Right kidney (tissue), 1 donor: ENCODE measurements around the gene SEC14L5.
A peak's percentile ranks its signal among the peaks of the same experiment; 100 is the strongest.

Experiments used
- DNase-seq: peaks from one replicate; pipeline ENCODE4 v3.0.0-alpha.2; 2016

The SEC14L5 gene

GRCh38 chr16:5016967-5017677, 59.0 kb downstream of the SEC14L5 start:
- DNase-seq, result no peak

DNA sequence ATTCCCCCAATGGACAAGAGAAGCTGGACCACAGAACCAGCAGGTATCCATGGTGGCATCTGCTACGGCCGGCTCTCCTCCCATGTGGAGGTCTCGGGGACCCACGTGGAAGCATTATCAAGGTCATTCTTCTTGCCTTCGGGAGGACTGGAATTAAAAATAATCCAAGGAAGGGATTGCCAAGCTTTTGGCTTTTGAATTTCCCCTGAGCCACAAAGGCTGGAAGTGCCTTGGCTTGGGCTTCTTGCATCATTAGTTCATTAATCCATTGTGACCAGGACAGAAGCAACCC, 59.5 kb downstream of the SEC14L5 start:
- DNase-seq, result no peak

DNA sequence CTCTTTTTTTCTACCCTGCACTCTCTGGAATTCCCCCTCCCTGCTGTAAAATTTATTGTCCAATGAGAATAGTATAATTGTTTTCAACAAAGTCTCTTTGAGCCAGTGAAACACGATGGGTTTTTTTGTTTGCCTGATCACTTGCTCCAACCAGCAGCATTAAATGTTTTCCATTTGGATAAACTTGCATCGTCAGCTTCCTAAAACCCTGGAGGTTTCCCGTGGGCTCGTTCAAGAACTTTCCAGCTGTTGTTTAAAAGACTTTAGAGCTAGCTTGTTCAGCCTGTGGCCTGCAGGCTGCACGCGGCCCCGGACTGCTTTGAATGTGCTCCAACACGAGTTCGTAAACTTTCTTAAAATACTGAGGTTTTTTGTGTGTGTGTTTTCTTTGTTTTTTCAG, 60.7 kb downstream of the SEC14L5 start:
- DNase-seq, result no peak

GRCh38 chr16:5019775-5020174, 61.6 kb downstream of the SEC14L5 start:
- DNase-seq, result no peak

- DNase-seq, result no peak
Observed at GRCh38 chr16:5020551-5020950, 62.4 kb downstream of the SEC14L5 start.

DNA sequence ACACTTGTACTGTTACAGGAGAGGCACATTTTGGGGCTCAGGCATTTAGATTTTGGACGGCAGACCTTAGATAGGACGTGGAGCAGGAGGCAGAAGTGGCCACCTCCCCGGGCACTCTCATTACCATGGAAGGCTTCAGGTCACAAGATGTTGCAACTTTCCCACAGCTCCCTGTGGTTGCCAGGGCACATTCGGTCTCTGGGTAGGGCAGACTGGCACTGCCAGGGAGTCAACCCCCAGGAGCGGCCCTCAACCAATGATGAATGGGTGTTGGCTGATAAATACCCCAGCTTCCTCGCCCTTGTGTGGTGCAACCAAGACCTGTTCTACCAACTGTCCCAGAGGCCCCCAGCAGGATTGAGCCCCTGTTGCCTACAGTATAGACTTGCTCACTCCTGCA, 64.4 kb downstream of the SEC14L5 start:
- no peak for DNase-seq

- DNase-seq, result no peak
Observed at GRCh38 chr16:5024632-5025031, 66.5 kb downstream of the SEC14L5 start.

GRCh38 chr16:5025171-5025632, 67.1 kb downstream of the SEC14L5 start:
- DNase-seq, result no peak

GRCh38 chr16:5026664-5027063, 68.5 kb downstream of the SEC14L5 start:
- DNase-seq, result no peak

DNA sequence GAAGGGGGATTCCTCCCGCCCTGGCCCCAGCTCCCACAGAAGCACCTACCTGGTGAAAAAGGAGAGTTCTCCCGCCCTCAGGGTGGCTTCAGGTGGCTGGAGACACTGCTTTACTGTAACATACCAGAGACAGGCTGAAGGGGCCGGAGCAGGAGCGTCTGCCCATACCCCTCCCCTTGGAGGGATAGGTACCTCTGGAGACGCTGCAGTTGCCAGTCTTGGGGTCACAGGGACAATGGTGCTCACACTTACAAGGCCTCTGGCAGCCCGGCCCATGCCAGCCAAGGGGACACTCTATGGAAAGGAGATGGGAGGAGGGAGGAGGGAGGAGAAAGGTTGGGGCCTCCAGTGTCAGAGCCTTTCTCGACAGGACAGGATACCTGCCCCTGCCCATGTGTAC, 69.0 kb downstream of the SEC14L5 start:
- no peak for DNase-seq

DNA sequence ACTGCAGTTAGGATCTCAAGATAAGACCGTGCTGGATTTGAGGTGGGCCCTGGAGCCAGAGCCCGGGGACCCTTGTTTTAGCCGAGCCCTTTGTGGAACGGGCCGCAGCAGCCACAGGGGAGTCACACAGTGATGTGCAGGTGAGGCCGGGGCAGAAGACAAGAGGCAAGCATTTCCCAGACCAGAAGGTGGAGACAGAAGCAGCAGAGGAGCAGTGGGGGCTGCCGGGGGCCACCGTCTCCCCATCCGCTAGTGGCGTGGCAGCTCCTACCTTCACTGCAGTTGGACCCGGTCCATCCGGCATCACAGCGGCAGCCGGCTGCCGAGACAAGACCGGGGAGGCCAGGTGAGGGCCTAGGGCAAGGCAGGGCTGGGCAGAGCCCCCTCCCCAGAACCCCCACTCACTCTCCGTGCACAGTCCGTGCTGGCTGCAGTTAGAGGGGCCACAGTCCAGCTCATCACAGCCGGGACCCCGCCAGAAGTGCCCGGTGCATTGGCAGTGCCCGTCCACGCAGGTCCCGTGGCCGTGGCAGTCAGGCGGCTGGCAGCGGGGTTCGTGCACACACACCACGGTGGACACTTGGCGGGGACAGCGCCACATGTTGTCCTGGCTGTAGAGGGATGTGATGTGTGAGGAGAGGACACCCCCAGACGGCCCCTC, 69.6 kb downstream of the SEC14L5 start:
- no peak for DNase-seq

DNA sequence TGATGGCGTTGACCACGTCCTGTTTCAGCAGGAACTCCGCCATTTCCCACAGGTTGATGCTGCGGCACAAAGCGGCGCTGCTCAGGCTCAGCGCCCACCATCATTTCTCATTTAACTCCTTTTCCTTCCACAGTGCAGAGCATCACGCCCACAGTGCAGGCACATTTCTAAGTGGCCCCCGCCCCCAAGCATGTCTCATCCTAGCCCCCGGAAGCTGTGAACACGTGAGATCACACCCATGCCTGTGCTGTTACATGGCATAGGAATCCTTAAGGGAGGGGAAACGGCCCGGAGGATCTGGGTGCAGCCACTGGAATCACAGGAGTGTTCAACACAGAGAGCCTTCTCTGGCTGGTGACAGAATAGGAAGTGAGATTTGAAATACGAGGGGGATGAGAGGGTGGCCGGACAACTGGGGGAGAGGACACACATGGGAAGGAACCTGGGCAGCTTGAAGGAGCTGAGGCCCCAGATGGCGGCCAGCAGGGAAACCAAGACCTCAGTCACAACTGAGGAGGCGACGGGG, 70.9 kb downstream of the SEC14L5 start:
- no peak for DNase-seq

- DNase-seq, result no peak
Observed at GRCh38 chr16:5030251-5030870, 72.2 kb downstream of the SEC14L5 start.

GRCh38 chr16:5031601-5032000, 73.5 kb downstream of the SEC14L5 start:
- no peak for DNase-seq

- DNase-seq, result no peak
Observed at GRCh38 chr16:5032748-5033167, 74.6 kb downstream of the SEC14L5 start.

- DNase-seq, result peak; percentile 89
Observed at GRCh38 chr16:5033256-5034166, 75.4 kb downstream of the SEC14L5 start, which contains the start of gene NAGPA. Gene NAGPA (minus strand): TSS chr16:5033935. CDS start chr16:5033914, 21 bp downstream.

DNA sequence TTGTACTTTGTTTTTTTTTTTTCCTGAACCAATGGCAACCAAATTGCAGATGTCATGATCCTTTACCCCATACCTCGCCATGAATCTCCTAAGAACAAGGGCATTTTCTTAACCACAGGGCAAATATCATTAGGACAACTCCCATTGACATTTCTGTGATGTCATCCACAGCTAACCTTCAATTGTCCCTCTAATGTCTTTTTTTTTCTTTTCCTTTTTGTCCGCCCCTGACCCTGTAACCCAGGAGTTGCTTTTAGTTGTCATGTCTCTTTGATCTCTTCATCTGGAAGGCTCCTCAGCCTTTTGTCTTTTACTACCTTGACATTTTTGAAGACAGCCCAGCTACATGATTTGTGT, 76.0 kb downstream of the SEC14L5 start:
- no peak for DNase-seq

DNA sequence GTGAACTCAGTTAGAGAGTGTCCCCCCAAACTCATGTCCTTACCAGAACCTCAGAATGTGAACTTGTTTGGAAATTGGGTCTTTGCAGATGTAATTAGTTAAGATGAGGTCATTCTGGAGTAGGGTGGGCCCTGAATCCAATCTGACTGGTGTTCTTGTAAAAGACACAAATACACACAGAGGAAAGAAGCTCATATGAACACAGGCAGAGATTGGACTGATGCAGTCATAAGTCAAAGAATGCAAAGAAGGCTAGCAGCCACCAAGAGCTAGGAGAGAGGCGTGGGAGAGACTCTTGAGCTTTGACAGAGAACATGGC, 77.7 kb downstream of the SEC14L5 start:
- DNase-seq, result no peak

DNA sequence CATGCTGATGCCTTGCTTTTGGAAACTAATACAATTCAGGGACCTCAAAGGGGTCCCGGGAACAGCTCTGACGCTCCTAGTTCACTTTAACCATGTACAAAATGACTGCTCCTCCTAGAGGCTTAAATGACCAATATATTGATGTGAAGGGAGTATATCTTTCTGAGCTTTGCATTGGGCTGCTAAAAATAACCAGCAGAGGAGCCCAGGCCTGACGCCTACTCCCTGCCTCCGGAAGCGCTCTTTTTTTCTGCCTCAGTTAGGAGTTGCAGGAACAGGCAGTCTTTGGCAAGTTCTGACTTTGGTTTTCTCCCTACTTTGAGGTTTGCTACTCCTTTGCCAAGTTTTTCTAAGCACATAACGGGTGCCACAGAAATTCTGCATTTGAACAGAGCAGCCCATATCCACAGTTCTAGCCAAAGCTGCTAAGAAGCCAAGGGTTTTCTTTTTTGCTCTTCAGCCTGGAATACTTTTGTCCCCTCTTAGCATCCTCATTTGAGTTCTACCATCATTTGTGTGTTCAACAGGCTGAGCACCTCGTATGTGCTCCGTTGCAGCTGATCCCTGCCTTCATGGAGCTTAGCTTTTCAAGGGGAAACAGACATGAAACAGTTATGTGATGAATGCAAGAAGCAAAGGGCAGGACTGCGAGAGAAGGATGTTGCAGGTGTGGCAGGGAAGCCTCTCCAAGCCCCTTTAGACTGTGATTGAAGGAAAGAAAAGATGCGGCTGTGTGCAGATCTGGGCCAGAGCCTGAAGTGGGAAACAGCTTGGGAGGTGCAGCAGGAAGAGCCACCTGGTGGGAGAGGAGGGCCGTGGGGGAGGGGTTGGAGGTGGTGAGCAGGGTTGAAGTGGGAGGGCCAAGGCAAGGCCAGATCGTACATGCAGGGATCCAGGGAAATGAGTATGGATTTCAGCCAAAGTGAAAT, 78.4 kb downstream of the SEC14L5 start:
- DNase-seq, result no peak

DNA sequence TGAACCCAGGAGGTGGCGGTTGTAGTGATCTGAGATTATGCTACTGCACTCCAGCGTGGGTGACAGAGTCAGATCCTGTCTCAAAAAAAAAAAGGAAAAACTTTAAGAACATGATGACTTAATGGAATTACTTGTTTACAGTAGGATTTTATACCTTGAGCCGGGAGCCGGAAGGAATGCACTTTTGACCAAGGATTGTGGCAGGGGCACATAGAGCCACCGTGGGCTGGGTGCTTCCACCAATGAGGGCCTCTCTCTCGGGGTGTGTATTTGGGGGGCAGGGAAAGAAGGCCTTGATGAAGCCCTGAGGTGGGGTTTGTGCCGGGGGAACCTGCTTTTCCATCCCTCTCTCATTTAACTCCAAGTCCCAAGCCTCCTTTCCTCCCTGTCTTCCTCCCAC, 82.3 kb downstream of the SEC14L5 start:
- DNase-seq, result no peak

- peak; percentile 29 for DNase-seq
Observed at GRCh38 chr16:5041600-5042133, 83.5 kb downstream of the SEC14L5 start.
